22Rv1 (cell line): ENCODE measurements around the gene CHODL.

Experiments used
- CTCF ChIP-seq: fragments of 450-650 bp; IDR thresholded peaks from 2 replicates; pipeline ENCODE4 v1.5.1; 2017; ENCODE audit warnings: mild to moderate bottlenecking
- ZFX ChIP-seq: fragments of 450-650 bp; IDR thresholded peaks from 2 replicates; pipeline ENCODE4 v1.6.1; 2017; ENCODE audit warnings: antibody characterized with exemption, borderline replicate concordance

- peak; percentile 42 for TF ChIP-seq CTCF
- no peak for TF ChIP-seq ZFX
These were observed 5.0 kb downstream of the CHODL start for GRCh38 chr21:18249672-18250071.
